Suprapubic skin (tissue), 4 donors: Measurements from ENCODE around the gene ULK4. TPM values are rescaled to one million over a fixed set of nuclear protein-coding genes. Genes with fewer than 3 reads are reported as not detected.

Experiments
- DNase-seq, 2 donors: peaks; one replicate each; pipeline ENCODE4 v3.0.0-alpha.2; 2019; ENCODE audit warnings: low spot score in 2 of 2
- H3K27ac ChIP-seq: fragments of 200-600 bp; sonication (generic); one replicate; pipeline ENCODE4 v1.5.1; 2019
- H3K27me3 ChIP-seq: fragments of 200-600 bp; sonication (generic); one replicate; pipeline ENCODE4 v1.5.1; 2019
- H3K36me3 ChIP-seq: fragments of 200-600 bp; sonication (generic); one replicate; pipeline ENCODE4 v1.5.1; 2019
- H3K4me1 ChIP-seq: fragments of 200-600 bp; sonication (generic); one replicate; pipeline ENCODE4 v1.5.1; 2019
- H3K4me3 ChIP-seq: fragments of 200-600 bp; sonication (generic); one replicate; pipeline ENCODE4 v1.5.1; 2019; ENCODE audit warnings: mild to moderate bottlenecking
- H3K9me3 ChIP-seq: fragments of 200-600 bp; sonication (generic); one replicate; pipeline ENCODE4 v1.5.1; 2019
- CTCF ChIP-seq, 2 donors: fragments of 200-600 bp in 1 of 2; fragments of 450-650 bp in 1 of 2; sonication (generic) in 1 of 2; IDR thresholded peaks; one replicate each; pipeline ENCODE4 v1.5.1; 2016 to 2019; ENCODE audit warnings: antibody characterized with exemption in 2 of 2, mild to moderate bottlenecking in 1 of 2, moderate library complexity in 1 of 2
- EP300 ChIP-seq: sonication (generic); formaldehyde crosslinking; IDR thresholded peaks from one replicate; pipeline ENCODE4 v1.6.1; 2017; ENCODE audit warnings: antibody characterized with exemption
- POLR2A ChIP-seq, 2 donors: fragments of 450-650 bp; IDR thresholded peaks; one replicate each; pipeline ENCODE4 v1.6.1; 2017; ENCODE audit warnings: antibody characterized with exemption in 2 of 2, mild to moderate bottlenecking in 2 of 2, moderate library complexity in 2 of 2
- POLR2AphosphoS5 ChIP-seq, 3 donors: sonication (generic); formaldehyde crosslinking; IDR thresholded peaks; one replicate each; pipeline ENCODE4 v1.6.1; 2017; ENCODE audit warnings: antibody characterized with exemption in 3 of 3
- WGBS: methylation state at CpG from one replicate; pipeline ENCODE4 v1.1.5; 2018; 5-methylcytosine and 5-hydroxymethylcytosine counted together
- total RNA-seq, 4 donors: library from RNA; depleted of rRNA; stranded (reverse); fragments of >200 nt; gene quantifications; one replicate each; pipeline ENCODE4 v1.1.0, GENCODE V29; 2016

ULK4 gene
- total RNA-seq, 4 donors from 2014 or later = 11.7 to 21.7 (median 16.6) TPM

GRCh38 chr3:41365973-41366372, 595.9 kb downstream of the ULK4 start:
- Histone ChIP-seq H3K4me1 (peaks cover 25% of the 10 kb centered on the region), H3K27me3 (no peaks in the 10 kb centered on the region), H3K4me3 (no peak overlapping the region), H3K36me3 (no peaks in the 10 kb centered on the region), H3K27ac (no peak overlapping the region), H3K9me3 (no peaks in the 10 kb centered on the region)
- no peak for DNase-seq
- TF ChIP-seq POLR2A (IDR thresholded peaks at IDR 0.05) (no peak), EP300 (no peak), CTCF (IDR thresholded peaks at IDR 0.05) (no peak), POLR2AphosphoS5 (IDR thresholded peaks at IDR 0.05) (no peak)
- 60% methylated on average over 1 of the region's 1 CpG for WGBS

- Histone ChIP-seq H3K4me1 (peaks cover 17% of the 10 kb centered on the region), H3K27me3 (no peaks in the 10 kb centered on the region), H3K9me3 (no peaks in the 10 kb centered on the region), H3K27ac (no peak overlapping the region), H3K36me3 (no peaks in the 10 kb centered on the region), H3K4me3 (no peak overlapping the region)
- no peak for DNase-seq
- TF ChIP-seq POLR2A (IDR thresholded peaks at IDR 0.05) = no peak
- TF ChIP-seq CTCF (IDR thresholded peaks at IDR 0.05) = no peak
- TF ChIP-seq POLR2AphosphoS5 (IDR thresholded peaks at IDR 0.05) = no peak
- WGBS = 58% methylated on average over 2 of the region's 2 CpGs
These were observed 597.2 kb downstream of the ULK4 start for GRCh38 chr3:41364736-41365135.

GRCh38 chr3:41363830-41364523, 597.9 kb downstream of the ULK4 start:
- DNase-seq = no peak
- no peaks in the 10 kb centered on the region for H3K27me3 ChIP-seq
- WGBS = 88% methylated on average over 4 of the region's 4 CpGs
- TF ChIP-seq POLR2AphosphoS5 (IDR thresholded peaks at IDR 0.05) (no peak), EP300 (no peak), CTCF (IDR thresholded peaks at IDR 0.05) (no peak), POLR2A (IDR thresholded peaks at IDR 0.05) (no peak)
- no peak overlapping the region for H3K27ac ChIP-seq
- H3K36me3 ChIP-seq = no peaks in the 10 kb centered on the region
- H3K4me1 ChIP-seq = peaks cover 16% of the 10 kb centered on the region
- H3K9me3 ChIP-seq = no peaks in the 10 kb centered on the region
- H3K4me3 ChIP-seq = no peak overlapping the region

GRCh38 chr3:41362638-41363559, 599.0 kb downstream of the ULK4 start:
- no peaks in the 10 kb centered on the region for H3K9me3 ChIP-seq
- peaks cover 16% of the 10 kb centered on the region for H3K4me1 ChIP-seq
- no peaks in the 10 kb centered on the region for H3K36me3 ChIP-seq
- 62% methylated on average over 5 of the region's 5 CpGs for WGBS
- DNase-seq = no peak
- no peak overlapping the region for H3K4me3 ChIP-seq
- H3K27ac ChIP-seq = no peak overlapping the region
- H3K27me3 ChIP-seq = no peaks in the 10 kb centered on the region
- TF ChIP-seq POLR2A (IDR thresholded peaks at IDR 0.05) (no peak), EP300 (no peak), CTCF (IDR thresholded peaks at IDR 0.05) (no peak), POLR2AphosphoS5 (IDR thresholded peaks at IDR 0.05) (no peak)

- 83% methylated on average over 9 of the region's 9 CpGs for WGBS
- TF ChIP-seq EP300 = no peak
- TF ChIP-seq POLR2AphosphoS5 (IDR thresholded peaks at IDR 0.05) = no peak
- TF ChIP-seq CTCF (IDR thresholded peaks at IDR 0.05) = no peak
- TF ChIP-seq POLR2A (IDR thresholded peaks at IDR 0.05) = no peak
- DNase-seq = no peak
- no peak overlapping the region for H3K27ac ChIP-seq
- no peak overlapping the region for H3K4me3 ChIP-seq
- no peaks in the 10 kb centered on the region for H3K9me3 ChIP-seq
- H3K4me1 ChIP-seq = peaks cover 1% of the 10 kb centered on the region
- H3K36me3 ChIP-seq = no peaks in the 10 kb centered on the region
- no peaks in the 10 kb centered on the region for H3K27me3 ChIP-seq
These were observed 604.6 kb downstream of the ULK4 start for GRCh38 chr3:41357271-41357670.
